ENCODE measurements around the gene PDZD2. TPM values are rescaled to one million over a fixed set of nuclear protein-coding genes. Genes with fewer than 3 reads are reported as not detected.

PDZD2 gene
- total RNA-seq, 2 donors from 2014 or later, result 6.6 to 14.6 TPM

- TF ChIP-seq CTCF (conservative IDR thresholded peaks at IDR 0.05), result peak; percentile 55
- Mint-ChIP-seq H3K4me1 (peaks cover 15% of the 10 kb centered on the region), H3K9me3 (no peaks in the 10 kb centered on the region), H3K36me3 (ENCODE audit: low read depth) (peaks cover 2% of the 10 kb centered on the region), H3K27ac (no peak overlapping the region), H3K4me3 (no peak overlapping the region), H3K27me3 (ENCODE audit: insufficient read depth) (no peaks in the 10 kb centered on the region)
- no peaks in the 10 kb centered on the region for H3K9me3 ChIP-seq (ENCODE audit: control insufficient read depth, low read length)
- no peak overlapping the region for H3K9ac ChIP-seq (ENCODE audit: extremely low read depth, low read length, poor library complexity, severe bottlenecking)
- H3K4me3 ChIP-seq (ENCODE audit: low read length), result no peak overlapping the region
- no peak for DNase-seq
- no peaks in the 10 kb centered on the region for H3K27me3 ChIP-seq (ENCODE audit: control insufficient read depth, insufficient read depth, low read length, poor library complexity, severe bottlenecking)
- no peaks in the 10 kb centered on the region for H3K4me1 ChIP-seq (ENCODE audit: control insufficient read depth, insufficient read depth, low read length)
- no peaks in the 10 kb centered on the region for H3K36me3 ChIP-seq (ENCODE audit: control insufficient read depth, insufficient read depth, low read length)
- H3K27ac ChIP-seq (ENCODE audit: low read depth, low read length), result no peak overlapping the region
- WGBS, 2 experiments (ENCODE audit: insufficient coverage in 1 of 2, insufficient read length in 1 of 2), result 88 to 94% methylated on average over 9 of the region's 9 CpGs
Measured at GRCh38 chr5:31768784-31769183, 129.9 kb downstream of the PDZD2 start.

GRCh38 chr5:31769530-31769929, 130.6 kb downstream of the PDZD2 start:
- H3K36me3 Mint-ChIP-seq (ENCODE audit: low read depth), result peaks cover 2% of the 10 kb centered on the region
- Histone ChIP-seq H3K27ac (ENCODE audit: low read depth, low read length) (no peak overlapping the region), H3K9me3 (ENCODE audit: control insufficient read depth, low read length) (no peaks in the 10 kb centered on the region), H3K36me3 (ENCODE audit: control insufficient read depth, insufficient read depth, low read length) (no peaks in the 10 kb centered on the region), H3K27me3 (ENCODE audit: control insufficient read depth, insufficient read depth, low read length, poor library complexity, severe bottlenecking) (no peaks in the 10 kb centered on the region), H3K9ac (ENCODE audit: extremely low read depth, low read length, poor library complexity, severe bottlenecking) (no peak overlapping the region), H3K4me3 (ENCODE audit: low read length) (no peak overlapping the region), H3K4me1 (ENCODE audit: control insufficient read depth, insufficient read depth, low read length) (no peaks in the 10 kb centered on the region)
- H3K27me3 Mint-ChIP-seq (ENCODE audit: insufficient read depth), result no peaks in the 10 kb centered on the region
- no peak for TF ChIP-seq CTCF (conservative IDR thresholded peaks at IDR 0.05)
- H3K4me1 Mint-ChIP-seq, result peaks cover 15% of the 10 kb centered on the region
- no peak for DNase-seq
- peaks cover under 1% of the 10 kb centered on the region for H3K9me3 Mint-ChIP-seq
- 84 to 90% methylated on average over 3 of the region's 3 CpGs for WGBS, 2 experiments (ENCODE audit: insufficient coverage in 1 of 2, insufficient read length in 1 of 2)
- no peak overlapping the region for H3K4me3 Mint-ChIP-seq
- H3K27ac Mint-ChIP-seq, result no peak overlapping the region

- no peaks in the 10 kb centered on the region for H3K27me3 Mint-ChIP-seq (ENCODE audit: insufficient read depth)
- DNase-seq, result peak; percentile 61
- H3K4me3 Mint-ChIP-seq, result no peak overlapping the region
- peaks cover 8% of the 10 kb centered on the region for H3K36me3 Mint-ChIP-seq (ENCODE audit: low read depth)
- no peaks in the 10 kb centered on the region for H3K4me1 ChIP-seq (ENCODE audit: control insufficient read depth, insufficient read depth, low read length)
- WGBS, 2 experiments (ENCODE audit: insufficient coverage in 1 of 2, insufficient read length in 1 of 2), result 41 to 53% methylated on average over 7 of the region's 7 CpGs
- H3K27ac Mint-ChIP-seq, result no peak overlapping the region
- no peak for TF ChIP-seq CTCF (conservative IDR thresholded peaks at IDR 0.05)
- H3K9ac ChIP-seq (ENCODE audit: extremely low read depth, low read length, poor library complexity, severe bottlenecking), result no peak overlapping the region
- no peaks in the 10 kb centered on the region for H3K27me3 ChIP-seq (ENCODE audit: control insufficient read depth, insufficient read depth, low read length, poor library complexity, severe bottlenecking)
- H3K4me3 ChIP-seq (ENCODE audit: low read length), result no peak overlapping the region
- no peaks in the 10 kb centered on the region for H3K9me3 ChIP-seq (ENCODE audit: control insufficient read depth, low read length)
- H3K36me3 ChIP-seq (ENCODE audit: control insufficient read depth, insufficient read depth, low read length), result no peaks in the 10 kb centered on the region
- peaks cover 15% of the 10 kb centered on the region for H3K4me1 Mint-ChIP-seq
- H3K27ac ChIP-seq (ENCODE audit: low read depth, low read length), result no peak overlapping the region
- peaks cover 7% of the 10 kb centered on the region for H3K9me3 Mint-ChIP-seq
Measured at GRCh38 chr5:31770132-31770720, 131.3 kb downstream of the PDZD2 start.
